HEK293 (cell line): Measurements from ENCODE around the gene LNPK.

Experiments used
- CTCF ChIP-seq: fragments of 450-650 bp; formaldehyde crosslinking; IDR thresholded peaks from 2 replicates; pipeline ENCODE4 v1.5.1; 2016; ENCODE audit warnings: missing biosample characterization, missing genetic modification characterization
- HOXA7 ChIP-seq: sonication (generic); formaldehyde crosslinking; IDR thresholded peaks from 2 replicates; pipeline ENCODE4 v1.8.1; 2022; ENCODE audit warnings: missing genetic modification reagents, borderline replicate concordance
- PRDM6 ChIP-seq: fragments of 450-650 bp; formaldehyde crosslinking; IDR thresholded peaks from 2 replicates; pipeline ENCODE4 v1.5.1; 2017; ENCODE audit warnings: missing biosample characterization, missing genetic modification characterization
- REST ChIP-seq: fragments of 450-650 bp; formaldehyde crosslinking; IDR thresholded peaks from 2 replicates; pipeline ENCODE4 v1.5.1; 2016; ENCODE audit warnings: missing biosample characterization, missing genetic modification characterization
- ZBTB7A ChIP-seq: fragments of 450-650 bp; formaldehyde crosslinking; IDR thresholded peaks from 2 replicates; pipeline ENCODE4 v1.5.1; 2016; ENCODE audit warnings: low read depth, missing biosample characterization, missing genetic modification characterization
- ZNF324 ChIP-seq: fragments of 450-650 bp; formaldehyde crosslinking; IDR thresholded peaks from 2 replicates; pipeline ENCODE4 v1.5.1; 2016; ENCODE audit warnings: missing biosample characterization, missing genetic modification characterization
- ZNF513 ChIP-seq: fragments of 450-650 bp; IDR thresholded peaks from 2 replicates; pipeline ENCODE4 v1.5.1; 2018; ENCODE audit warnings: missing biosample characterization, missing genetic modification characterization
- ZNF639 ChIP-seq: fragments of 450-650 bp; formaldehyde crosslinking; IDR thresholded peaks from 2 replicates; pipeline ENCODE4 v1.5.1; 2016; ENCODE audit warnings: missing biosample characterization, missing genetic modification characterization
- ZNF692 ChIP-seq: fragments of 450-650 bp; formaldehyde crosslinking; IDR thresholded peaks from 2 replicates; pipeline ENCODE4 v1.5.1; 2016; ENCODE audit warnings: missing biosample characterization, missing genetic modification characterization
- ZNF747 ChIP-seq: fragments of 450-650 bp; formaldehyde crosslinking; IDR thresholded peaks from 2 replicates; pipeline ENCODE4 v1.5.1; 2016; ENCODE audit warnings: missing biosample characterization, missing genetic modification characterization
- TF ChIP-seq, protein P1 (sequence below): fragments of 450-650 bp; formaldehyde crosslinking; IDR thresholded peaks from 2 replicates; pipeline ENCODE4 v1.5.1; 2016; ENCODE audit warnings: missing biosample characterization, missing genetic modification characterization, low read depth

DNA sequence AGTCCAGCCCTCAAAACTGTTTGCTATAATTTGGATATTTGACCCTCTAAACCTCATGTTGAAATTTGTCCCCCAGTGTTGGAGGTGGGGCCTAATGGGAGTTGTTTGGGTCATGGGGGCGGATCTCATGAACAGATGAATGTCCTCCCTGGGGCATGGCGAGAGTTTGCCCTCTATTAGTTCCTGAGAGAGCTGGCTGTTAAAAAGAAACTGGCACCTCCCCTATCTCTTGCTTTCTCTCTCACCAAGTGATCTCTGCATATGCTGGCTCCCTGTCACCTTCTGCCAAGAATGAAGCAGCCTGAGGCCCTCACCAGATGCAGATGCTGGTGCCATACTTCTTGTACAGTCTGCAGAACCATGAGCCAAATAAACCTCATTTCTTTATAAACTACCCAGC is 12.0 kb downstream of the LNPK start:
- no peak for TF ChIP-seq ZNF324
- TF ChIP-seq PRDM6 (tag by site-specific recombination) = no peak
- TF ChIP-seq CTCF (tag by site-specific recombination) = no peak
- TF ChIP-seq, protein P1, sequence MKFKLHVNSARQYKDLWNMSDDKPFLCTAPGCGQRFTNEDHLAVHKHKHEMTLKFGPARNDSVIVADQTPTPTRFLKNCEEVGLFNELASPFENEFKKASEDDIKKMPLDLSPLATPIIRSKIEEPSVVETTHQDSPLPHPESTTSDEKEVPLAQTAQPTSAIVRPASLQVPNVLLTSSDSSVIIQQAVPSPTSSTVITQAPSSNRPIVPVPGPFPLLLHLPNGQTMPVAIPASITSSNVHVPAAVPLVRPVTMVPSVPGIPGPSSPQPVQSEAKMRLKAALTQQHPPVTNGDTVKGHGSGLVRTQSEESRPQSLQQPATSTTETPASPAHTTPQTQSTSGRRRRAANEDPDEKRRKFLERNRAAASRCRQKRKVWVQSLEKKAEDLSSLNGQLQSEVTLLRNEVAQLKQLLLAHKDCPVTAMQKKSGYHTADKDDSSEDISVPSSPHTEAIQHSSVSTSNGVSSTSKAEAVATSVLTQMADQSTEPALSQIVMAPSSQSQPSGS (tag by site-specific recombination) = no peak
- TF ChIP-seq ZNF747 (tag by site-specific recombination) = no peak
- no peak for TF ChIP-seq ZBTB7A (tag by site-specific recombination)
- no peak for TF ChIP-seq HOXA7 (CRISPR knock-in tag)
- no peak for TF ChIP-seq ZNF639
- TF ChIP-seq ZNF692 (tag by site-specific recombination) = no peak
- no peak for TF ChIP-seq REST (tag by site-specific recombination)
- TF ChIP-seq ZNF513 (tag by site-specific recombination) = no peak
